HG03108 (cell line): ENCODE results near the gene RFPL1.
"Not testable (repeated sequence)": the region's sequence is repeated elsewhere in the genome, so short reads cannot be mapped to it uniquely, and the experiment has no call there.

Experiments
- ATAC-seq: cut with Tn5 transposase; IDR thresholded peaks from one replicate; pipeline ENCODE4 v1.9.1; 2021; ENCODE audit warnings: moderate library complexity; ENCODE audit not compliant: unreplicated experiment

RFPL1 gene

DNA sequence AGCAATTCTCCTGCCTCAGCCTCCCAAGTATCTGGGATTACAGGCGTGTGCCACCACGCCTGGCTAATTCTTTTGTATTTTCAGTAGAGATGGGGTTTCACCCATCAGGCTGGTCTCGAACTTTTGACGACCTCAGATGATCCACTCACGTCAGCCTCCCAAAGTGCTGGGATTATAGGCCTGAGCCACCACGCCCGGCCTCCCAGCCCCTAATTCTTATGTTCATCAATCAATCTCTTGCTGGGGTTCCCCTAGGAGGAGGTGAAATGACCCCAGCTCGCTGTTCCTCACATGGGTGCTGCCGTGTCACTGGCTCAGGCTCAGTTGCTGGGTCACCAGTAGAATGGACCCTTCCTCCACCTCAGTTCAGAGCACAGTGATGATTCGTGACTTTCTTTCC is at the start of gene RFPL1:
Gene RFPL1 (plus strand): TSS at position 301 of the 400 bp plus-strand sequence.
- not testable (repeated sequence) for ATAC-seq

DNA sequence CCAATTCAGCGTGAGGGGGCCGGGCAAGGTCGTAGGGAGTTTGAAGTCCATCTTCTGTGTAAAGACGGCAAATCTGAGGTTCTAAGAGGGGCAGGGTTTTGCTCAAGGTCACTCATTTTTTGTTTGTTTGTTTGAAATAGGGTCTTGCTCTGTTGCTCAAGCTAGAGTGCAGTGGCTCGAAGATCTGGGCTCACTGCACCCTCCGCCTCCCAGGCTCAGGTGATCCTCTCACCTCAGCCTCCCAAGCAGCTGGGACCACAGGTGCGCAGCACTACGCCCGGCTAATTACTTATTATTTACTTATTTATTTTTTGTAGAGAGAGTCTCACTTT is 49.7 kb upstream of the RFPL1 start:
- no peak for ATAC-seq

DNA sequence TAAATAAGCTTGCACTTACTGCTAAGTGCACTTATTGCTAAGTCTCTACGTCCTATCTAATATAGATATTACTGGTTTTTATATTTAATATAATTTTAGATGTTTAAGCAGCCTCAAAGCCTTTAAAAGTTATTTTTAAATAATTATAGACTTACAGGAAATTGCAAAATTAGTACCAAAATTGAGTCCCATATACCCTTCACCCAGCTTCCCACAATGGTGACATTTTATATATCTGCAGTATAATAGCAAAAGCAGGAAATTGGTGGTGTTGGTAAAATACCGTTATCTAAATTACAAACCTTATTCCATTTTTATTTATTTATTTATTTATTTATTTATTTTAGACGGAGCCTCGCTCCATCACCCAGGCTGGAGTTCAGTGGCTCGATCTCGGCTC is 48.1 kb upstream of the RFPL1 start:
- ATAC-seq = no peak

DNA sequence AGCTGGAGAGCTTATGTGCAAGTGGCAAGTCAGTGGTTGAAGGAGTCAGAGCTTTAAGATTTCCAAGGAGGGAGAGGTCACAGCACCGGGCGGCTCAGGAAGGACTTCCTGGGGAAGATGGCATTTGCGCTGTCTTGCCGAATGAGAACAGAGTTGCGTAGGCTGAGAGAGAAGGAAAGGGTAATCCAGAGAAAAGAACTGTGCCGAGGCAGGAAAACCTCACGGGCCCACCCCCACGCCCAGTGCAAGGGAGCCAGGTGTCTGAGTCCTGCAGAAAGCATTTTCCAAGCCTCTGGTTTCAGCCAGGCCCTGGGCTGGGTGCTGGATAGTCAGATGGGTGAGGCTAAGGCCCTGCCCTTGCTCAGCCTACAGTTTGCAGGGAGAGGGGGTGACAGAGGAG is 46.8 kb upstream of the RFPL1 start:
- no peak for ATAC-seq

DNA sequence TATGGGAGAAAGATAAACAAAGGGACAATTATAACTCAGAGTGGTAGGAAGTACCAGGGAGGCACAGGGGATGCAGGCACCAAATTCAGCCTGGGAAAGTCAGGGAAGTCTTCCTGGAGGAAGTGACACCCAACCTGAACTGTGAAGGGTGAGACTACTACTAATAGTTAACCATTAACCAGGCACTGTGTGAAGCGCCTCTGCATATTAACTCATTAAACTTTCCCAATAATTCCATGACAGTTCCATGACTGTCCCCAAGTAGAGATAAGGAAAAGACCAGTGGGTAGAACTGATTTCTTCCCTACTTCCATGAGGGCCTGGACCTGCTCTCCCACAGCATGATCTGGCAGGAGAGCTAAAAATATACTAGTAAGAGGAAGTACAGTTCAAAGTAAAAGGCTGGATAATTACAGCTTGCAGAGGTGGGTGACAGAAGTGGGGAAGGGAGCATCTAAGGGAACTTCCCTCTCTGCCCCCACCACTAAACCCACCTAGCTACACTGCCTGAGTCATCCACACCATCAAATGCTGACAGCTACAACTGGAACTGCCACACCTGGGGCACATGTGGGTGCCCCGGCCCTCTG is 45.3 kb upstream of the RFPL1 start:
- no peak for ATAC-seq

DNA sequence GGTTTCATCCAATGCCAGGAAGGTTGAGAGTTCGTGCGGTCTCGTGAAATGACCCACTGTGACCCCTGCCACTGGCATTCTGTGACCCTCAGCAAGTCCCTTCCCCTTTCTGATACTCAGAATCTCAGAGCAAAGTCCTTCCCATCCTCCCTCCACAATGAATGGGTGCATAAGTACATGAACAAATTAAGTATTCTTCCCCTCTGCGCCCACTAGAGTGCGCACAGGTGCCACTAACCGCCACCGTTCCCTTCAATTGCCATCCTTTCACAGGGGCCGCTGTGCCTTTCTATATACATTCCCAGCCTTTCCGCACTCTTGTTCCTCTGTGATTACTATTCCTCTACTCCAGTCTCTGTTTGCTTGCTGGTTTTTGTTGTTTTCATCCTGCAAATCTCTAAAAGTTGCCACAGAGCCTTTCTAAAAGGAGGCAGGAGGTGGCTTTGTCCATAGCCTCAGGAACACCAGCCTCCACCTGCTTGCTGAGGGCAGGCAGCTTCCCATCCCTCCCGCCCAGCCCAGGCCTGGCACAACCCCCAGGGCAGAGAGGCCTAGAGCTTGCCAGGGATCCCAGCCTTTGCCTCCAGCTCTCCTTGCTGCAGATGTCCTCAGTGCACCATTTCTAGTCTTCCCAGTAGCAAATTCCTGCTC is 43.3 kb upstream of the RFPL1 start:
- ATAC-seq = peak; percentile 57

DNA sequence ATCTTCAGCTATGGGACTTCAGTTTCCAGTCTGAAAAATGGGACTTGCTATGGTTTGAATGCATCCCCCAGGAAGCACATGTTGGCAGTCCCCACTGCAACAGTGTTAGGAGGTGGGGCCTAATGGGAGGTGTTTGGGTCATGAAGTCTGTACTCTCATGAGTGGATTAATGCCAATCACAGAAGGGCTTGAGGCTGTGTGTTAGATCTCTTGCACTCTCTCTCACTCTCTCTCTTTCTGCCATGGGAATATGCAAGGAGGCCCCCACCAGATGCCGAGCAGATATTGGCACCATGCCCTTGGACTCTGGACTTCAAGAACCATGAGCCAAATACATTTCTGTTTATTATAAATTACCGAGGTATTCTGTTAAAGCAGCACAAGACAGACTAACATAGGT is 42.3 kb upstream of the RFPL1 start:
- no peak for ATAC-seq

DNA sequence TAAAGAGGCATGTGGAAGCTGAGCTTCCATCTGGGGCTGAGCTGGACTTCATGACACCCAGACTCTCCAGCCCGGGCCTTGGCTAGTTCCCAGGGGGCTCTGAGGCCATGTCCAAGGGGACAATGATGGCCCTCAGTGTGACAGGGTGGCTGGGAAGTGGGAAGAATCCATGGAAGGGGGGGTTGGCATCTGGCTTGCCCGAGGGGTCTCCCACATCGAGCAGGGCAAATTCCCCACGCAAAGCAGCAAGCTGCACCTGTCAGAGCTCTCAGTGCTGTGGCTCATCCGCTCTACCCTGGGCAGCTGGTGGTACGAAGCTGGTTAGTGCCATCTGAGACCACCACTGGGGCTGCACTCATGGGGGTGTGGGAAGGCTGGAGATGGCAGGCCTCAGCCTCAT is 40.6 kb upstream of the RFPL1 start:
- no peak for ATAC-seq

DNA sequence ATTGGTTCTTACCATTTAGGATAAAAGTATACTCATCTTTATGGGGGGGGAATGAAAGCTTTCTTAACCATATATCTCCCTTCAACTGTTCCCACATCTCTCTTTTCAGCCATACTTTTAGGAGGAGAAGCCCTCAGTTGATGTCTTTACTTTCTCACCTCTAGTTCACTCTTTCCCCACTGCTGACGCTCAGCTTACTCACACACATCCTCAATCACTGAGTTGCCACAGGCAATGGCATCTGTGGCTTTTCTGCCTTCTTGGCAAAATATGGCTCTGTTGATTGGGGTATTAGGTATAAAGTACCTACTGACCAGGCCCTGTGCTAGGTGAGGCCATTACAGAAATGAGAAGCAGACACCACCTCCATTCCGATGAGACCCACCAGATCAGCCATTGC is 37.8 kb upstream of the RFPL1 start:
- ATAC-seq = no peak

DNA sequence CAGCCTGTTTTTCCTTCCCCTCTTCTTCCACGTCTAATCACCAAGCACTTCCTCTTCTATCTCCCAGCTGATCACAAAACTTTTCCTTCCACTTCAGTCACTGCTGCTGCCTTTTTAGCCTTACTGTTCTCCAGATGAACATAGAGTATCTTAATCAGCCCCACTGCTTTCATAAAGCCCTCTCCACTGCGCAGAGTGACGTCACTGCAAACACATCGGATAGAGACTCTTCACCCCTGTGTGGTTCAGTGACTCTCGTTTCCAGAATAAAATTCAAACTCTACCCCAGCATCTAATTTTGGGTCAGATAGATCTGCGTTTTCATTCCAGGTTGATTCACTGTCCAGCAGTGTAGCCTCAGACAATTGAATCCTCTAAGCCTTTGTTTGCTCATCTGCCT is 36.8 kb upstream of the RFPL1 start:
- ATAC-seq = not testable (repeated sequence)

DNA sequence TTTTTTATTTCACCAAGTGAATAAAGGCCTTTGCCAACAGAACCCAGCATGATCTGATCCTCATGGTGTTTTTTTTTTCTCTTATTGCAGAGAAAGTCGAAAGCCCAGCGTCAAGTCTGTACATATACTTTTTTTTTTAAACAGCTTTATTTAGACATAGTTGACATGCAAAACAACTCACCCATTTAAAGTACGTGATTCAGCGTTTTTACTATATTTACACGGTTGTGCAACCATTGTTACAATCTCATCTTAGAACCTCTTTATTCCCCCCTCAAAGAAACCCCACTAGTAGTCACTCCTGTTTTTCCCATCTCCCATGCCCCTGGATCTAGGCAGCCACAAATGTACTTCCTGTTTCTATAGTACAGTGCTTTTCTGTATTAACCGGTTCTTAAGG is 29.4 kb upstream of the RFPL1 start:
- ATAC-seq = no peak

DNA sequence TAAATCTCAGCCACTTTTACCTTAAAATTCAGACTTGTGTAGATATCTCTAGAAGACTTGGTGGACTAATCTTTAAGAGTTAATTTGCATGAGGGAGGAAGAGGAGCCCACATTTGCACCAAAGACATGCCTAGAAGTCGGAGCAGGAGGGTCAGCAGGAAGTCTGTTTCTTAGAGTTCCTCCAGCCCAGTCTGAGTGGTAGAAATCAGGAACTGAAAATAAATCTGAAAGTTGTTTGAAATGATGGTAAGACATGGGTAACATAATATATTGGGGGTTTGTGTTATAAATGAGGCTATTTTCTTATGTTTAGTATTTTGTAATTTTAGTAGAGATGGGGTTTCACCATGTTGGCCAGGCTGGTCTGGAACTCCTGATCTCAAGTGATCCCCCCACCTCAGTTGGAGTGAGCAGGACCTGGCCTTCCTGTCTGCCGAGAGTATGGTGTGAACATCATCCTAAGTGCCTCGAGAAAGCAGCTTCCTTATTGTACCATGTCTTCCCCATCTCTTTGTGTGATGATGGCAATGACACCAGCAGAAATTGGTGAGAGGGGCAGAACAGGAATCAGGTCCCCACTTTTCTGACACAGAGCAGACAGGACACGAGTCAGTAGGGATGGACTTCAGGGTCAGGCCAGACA is 26.7 kb upstream of the RFPL1 start:
- peak; percentile 45 for ATAC-seq

DNA sequence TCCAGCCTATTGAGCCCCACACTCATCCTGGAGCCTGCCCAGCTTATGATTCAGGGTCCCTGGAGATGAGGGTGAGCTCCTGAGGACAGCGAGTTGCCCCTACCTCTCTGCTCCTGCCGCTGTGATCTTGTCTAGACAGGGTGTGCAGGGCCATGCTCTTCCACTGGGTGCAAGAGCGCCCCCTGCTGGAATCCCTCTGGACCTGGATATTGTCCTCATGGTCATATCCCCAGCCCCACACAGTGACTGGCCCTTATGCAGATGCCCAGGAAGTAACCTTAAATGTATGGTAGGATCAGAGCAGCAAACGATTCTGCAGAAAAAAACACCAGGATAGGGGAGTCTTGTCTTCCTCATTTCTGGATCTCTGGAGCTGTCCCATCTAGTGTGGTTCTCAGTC is 25.6 kb upstream of the RFPL1 start:
- ATAC-seq = not testable (repeated sequence)

DNA sequence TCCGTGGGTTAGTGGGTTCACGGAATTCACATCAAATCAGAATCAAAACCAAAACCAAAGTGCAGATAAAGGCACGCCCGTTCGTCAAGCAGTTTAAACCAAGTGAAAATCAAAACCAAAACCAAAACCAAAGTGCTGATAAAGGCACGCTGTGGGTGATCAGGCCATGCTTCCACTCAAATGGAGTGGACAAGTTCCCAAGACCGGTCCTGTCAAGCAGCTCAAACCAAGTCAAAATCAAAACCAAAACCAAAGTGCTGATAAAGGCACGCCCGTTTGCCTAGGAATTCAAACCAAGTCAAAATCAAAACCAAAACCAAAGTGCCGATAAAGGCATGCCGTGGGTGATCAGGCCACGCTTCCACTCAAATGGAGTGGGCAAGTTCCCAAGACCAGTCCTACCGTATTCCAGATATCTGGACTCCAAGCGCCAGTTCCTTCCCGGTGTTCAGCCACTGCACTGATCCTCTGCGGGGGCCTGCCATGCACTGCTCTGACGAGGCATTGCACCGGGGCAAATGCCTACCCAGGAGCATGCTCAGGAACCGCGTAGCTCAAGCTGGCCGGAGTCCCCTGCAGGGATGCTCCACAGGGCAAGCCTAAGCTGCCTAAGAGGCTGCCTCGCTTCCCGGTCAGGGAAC is 23.3 kb upstream of the RFPL1 start:
- not testable (repeated sequence) for ATAC-seq

DNA sequence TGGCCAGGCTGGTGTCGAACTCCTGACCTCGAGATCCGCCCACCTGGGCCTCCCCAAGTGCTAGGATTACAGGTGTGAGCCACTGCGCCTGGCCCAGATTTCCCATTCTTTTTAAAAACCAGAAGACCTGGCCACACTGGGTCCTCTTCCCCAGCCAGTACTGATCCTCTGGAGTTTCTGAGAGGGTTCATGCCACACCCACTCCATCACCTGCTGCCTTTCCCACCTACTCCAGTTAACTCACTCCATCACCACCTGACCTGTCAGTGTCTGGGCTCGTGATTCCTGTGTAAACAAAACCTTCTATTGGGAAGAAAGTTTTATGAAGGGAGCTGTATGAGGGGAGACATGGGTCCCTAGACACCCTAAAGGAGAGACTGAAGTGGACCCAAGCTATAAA is 19.7 kb upstream of the RFPL1 start:
- not testable (repeated sequence) for ATAC-seq

DNA sequence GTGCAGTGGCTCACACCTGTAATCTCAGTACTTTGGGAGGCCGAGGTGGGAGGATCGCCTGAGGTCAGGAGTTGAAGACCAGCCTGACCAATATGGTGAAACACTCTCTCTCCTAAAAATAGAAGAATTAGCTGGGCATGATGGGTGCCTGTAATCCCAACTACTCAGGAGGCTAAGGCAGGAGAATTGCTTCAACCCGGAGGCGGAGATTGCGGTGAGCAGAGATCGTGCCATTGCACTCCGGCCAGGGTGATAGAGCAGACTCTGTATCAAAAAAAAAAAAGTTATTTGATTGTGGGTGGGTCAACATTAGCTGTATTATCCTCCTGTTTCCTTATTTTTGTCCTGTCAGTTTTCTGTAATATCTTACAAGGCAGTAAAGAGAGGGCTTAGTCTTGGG is 11.9 kb upstream of the RFPL1 start:
- ATAC-seq = no peak

DNA sequence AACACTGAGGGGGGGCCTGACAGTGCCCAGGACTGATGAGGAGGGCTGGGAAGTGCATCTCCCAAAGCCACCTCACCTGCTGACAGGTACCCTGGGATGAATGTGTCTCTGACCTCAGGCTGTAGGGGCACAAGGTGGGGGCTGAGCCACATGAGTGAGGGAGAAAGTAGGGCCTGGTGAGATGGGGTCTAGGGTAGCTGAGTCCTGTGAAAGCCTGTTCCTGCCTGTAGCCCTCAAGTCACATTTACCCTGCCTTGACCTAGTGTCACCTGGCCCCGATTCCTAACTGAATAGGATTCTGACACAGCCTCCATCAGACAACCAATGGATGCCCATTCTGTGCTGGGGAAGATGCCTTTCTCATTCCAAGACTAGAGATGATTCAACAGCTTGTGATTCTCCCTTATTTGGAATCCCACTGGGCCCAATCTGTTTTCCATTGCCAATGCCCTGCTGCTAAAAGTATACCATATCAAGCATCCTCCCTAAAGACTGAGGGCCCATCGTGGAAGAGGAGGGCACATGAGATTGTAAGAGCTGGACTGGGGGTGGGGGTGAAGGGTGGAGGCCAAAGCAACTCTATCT is 11.1 kb upstream of the RFPL1 start:
- ATAC-seq = no peak

DNA sequence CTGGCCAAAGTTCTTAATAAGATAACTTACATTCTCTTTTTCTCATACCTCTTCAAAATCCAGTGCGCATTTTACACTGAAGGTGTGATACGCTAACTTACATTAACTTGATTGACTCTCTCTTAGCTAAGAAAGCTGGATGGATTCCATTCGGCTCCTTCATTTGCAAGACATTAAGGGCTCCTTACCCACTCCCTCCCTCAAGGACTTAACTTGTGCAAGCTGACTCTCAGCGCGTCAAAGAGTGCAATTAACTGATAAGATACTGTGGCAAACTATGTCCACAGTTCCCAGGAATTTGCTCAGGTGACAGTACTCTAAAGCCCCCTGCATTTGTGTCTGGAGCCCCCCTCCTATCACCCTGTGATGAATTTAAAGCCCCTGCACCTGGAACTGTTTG is 6.4 kb upstream of the RFPL1 start:
- ATAC-seq = no peak

DNA sequence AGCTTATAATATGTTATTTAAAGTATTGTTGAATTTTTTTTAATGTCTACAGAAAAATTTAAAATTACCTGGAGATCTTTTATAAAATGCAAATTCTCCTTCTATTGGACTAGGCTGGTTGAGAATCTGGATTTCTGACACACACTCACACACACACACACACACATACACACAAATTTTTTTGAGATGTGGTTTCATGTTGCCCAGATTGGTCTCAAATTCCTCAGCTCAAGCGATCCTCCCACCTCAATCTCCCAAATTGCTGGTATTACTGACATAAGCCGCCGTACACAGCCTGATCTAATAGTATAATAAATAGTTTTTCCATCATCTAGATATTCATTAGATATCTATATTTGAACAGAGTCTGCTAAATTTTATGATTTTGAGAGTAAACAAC is 4.5 kb upstream of the RFPL1 start:
- ATAC-seq = no peak

DNA sequence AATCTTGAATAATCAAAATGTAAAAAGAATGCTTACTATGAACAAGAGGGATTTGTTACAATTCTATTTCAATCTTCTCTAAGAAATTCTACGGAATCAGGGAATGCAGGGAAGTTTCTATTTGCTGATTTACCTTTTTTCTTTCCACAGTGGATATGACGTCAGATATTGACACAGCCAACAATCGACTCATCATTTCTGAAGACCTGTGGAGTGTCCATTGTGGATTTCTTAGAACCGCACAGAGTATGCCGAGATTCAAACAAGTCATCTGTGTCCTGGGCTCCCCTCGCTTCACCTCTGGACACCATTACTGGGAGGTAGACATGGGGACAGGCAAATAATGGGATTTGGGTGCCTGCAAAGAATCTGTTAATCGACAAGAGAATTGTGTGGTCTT is 4.1 kb upstream of the RFPL1 start:
- no peak for ATAC-seq

DNA sequence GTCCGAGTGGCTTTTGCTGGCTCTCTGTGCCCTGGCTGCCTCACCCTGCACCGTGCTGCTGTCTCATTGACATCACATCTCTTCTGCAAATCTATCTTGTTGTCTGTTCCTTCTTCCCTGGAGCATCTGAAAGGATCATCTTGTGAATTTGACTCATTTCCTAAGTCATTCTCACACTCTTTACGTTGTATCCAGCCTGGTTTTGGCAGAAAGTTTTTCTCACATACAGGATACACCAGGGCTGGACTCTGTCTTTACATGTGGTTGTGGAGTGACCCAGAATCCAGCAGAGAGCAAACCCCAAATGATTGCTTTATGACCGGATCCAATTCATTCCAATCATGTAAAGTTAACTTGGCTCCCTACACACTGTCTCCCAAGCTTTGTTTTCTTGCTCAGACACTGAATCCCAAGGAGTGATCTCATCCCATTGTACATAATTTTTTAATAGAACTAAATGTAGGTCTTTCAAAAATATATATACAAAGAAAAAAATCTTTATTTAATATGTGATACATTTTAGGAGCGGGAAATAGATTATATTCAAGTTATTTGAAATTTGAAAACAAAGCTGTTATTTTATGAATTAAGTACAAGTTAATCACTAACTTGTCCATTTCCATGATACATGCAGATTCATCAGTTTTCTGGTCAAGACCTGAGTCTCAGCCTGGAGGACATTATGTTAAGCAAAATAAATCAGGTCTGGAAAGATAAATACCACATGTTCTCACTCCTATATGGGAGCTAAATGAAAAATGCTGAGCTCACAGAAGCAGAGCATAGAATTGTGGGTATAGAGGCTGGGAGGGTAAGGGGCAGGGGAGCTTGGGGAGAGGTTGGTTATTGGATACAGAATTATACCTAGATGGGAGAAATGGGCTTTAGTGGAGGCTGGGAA is 2.9 kb upstream of the RFPL1 start:
- no peak for ATAC-seq
